ENCODE measurements around the gene LEMD2. TPM values are rescaled to one million over a fixed set of nuclear protein-coding genes. Genes with fewer than 3 reads are reported as not detected.

The LEMD2 gene
- total and polyA plus RNA-seq, 2 donors (not counting 3 experiments of a cell fraction or from before 2014, with no cell fraction given): 61.1 to 81.8 TPM

DNA sequence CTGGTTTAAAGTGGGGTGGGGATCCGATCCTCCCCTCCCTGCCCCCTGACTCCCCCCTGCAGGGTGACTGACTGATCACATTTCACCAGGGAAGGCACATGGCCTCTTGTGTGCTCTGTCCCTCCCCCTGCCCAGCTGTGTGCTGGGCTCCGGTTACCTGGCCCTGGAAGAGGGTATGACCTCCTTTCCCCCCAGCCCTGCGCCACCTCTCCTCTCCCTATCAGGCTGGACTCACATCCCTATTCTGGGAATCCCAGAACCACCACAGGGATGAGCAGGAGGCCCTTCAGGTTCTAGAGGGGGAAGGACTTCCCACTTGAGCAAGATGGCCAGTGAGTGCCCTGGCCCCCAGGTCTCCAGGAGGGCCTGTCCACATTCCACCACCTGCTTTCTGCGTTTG lies 40.1 kb downstream of the LEMD2 start:
- dilution Hi-C loops (cut with MboI; ENCODE audit: extremely low pct_ligation_motif_present, low sequenced_read_pairs): no loop called here
- Histone ChIP-seq H3K9ac (replicated peaks; ENCODE audit: extremely low read depth, insufficient read depth, low read length) (no peak overlapping the region), H3K9me3 (replicated peaks; ENCODE audit: control insufficient read depth, insufficient read depth, low read length) (no peaks in the 10 kb centered on the region), H3K27me3 (ENCODE audit: control insufficient read depth in 2 of 2, insufficient read depth in 2 of 2, low read length in 2 of 2) (peaks cover 0 to 3% of the 10 kb centered on the region in 2 experiments), H3K4me2 (ENCODE audit: insufficient read depth, low read length) (no peak overlapping the region), H3K27ac (ENCODE audit: insufficient read depth, low read depth, low read length) (no peak overlapping the region), H3K79me2 (ENCODE audit: control insufficient read depth, insufficient read depth, low read length) (no peaks in the 10 kb centered on the region), H3K4me1 (ENCODE audit: control insufficient read depth, extremely low read depth, insufficient read depth, low read length) (no peaks in the 10 kb centered on the region), H3K9me1 (replicated peaks; ENCODE audit: control insufficient read depth, extremely low read depth, insufficient read depth, low read length) (no peaks in the 10 kb centered on the region), H2AFZ (ENCODE audit: low read depth, low read length) (no peak overlapping the region), H3K36me3 (ENCODE audit: control insufficient read depth in 2 of 2, extremely low read depth in 1 of 2, insufficient read depth in 2 of 2, low read length in 2 of 2) (no peaks in the 10 kb centered on the region), H3K4me3 (replicated peaks in 1 of 3; ENCODE audit: insufficient read depth in 1 of 3, low read depth in 1 of 3, low read length in 3 of 3) (no peak overlapping the region), H4K20me1 (replicated peaks; ENCODE audit: control insufficient read depth, extremely low read depth, insufficient read depth, low read length) (no peaks in the 10 kb centered on the region)
- TF ChIP-seq, protein P1, sequence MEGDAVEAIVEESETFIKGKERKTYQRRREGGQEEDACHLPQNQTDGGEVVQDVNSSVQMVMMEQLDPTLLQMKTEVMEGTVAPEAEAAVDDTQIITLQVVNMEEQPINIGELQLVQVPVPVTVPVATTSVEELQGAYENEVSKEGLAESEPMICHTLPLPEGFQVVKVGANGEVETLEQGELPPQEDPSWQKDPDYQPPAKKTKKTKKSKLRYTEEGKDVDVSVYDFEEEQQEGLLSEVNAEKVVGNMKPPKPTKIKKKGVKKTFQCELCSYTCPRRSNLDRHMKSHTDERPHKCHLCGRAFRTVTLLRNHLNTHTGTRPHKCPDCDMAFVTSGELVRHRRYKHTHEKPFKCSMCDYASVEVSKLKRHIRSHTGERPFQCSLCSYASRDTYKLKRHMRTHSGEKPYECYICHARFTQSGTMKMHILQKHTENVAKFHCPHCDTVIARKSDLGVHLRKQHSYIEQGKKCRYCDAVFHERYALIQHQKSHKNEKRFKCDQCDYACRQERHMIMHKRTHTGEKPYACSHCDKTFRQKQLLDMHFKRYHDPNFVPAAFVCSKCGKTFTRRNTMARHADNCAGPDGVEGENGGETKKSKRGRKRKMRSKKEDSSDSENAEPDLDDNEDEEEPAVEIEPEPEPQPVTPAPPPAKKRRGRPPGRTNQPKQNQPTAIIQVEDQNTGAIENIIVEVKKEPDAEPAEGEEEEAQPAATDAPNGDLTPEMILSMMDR (IDR thresholded peaks at IDR 0.05; ENCODE audit: extremely low read depth in 1 of 2, insufficient read depth in 1 of 2, low read depth in 1 of 2, low read length in 2 of 2): no peak
- TF ChIP-seq FOS (IDR thresholded peaks at IDR 0.05; ENCODE audit: borderline replicate concordance, insufficient read depth, low read length) (no peak), MYC (IDR thresholded peaks at IDR 0.05; ENCODE audit: low read depth, low read length) (no peak), JUN (IDR thresholded peaks at IDR 0.05; ENCODE audit: borderline replicate concordance, insufficient read depth, insufficient read length, low read depth) (no peak), POLR2A (IDR thresholded peaks at IDR 0.05; ENCODE audit: low read depth, low read length) (no peak), POLR2AphosphoS5 (IDR thresholded peaks at IDR 0.05; ENCODE audit: insufficient read depth, low read depth, low read length) (no peak), GATA2 (IDR thresholded peaks at IDR 0.05; ENCODE audit: insufficient read depth, insufficient read length, low read depth, low read length) (no peak), EZH2 (IDR thresholded peaks at IDR 0.05; ENCODE audit: borderline replicate concordance, low read depth, low read length, severe bottlenecking) (no peak)
- TF ChIP-seq, protein P2, sequence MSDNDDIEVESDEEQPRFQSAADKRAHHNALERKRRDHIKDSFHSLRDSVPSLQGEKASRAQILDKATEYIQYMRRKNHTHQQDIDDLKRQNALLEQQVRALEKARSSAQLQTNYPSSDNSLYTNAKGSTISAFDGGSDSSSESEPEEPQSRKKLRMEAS (IDR thresholded peaks at IDR 0.05; ENCODE audit: insufficient read depth, insufficient read length): no peak
- DNase-seq (ENCODE audit: low read depth, low spot score): no peak
- no peak for FAIRE-seq
- ChIA-PET POLR2A (no interaction called here), CTCF (interaction anchor here (0.7 to 7.7 kb wide), 2 partner anchors 128 to 278 kb away, joined by 3 to 122 read pairs; partner anchors contain the start of gene ITPR3)
- no TSS peak for BruUV-seq (replicated peaks)
- intact Hi-C loops (cut with micrococcal nuclease): no loop called here
